KG1 (cell line): ENCODE measurements around the gene KAZALD1.
A peak's percentile ranks its signal among the peaks of the same experiment; 100 is the strongest.

Experiments
- DNase-seq: peaks from one replicate; lab custom pipeline; 2025; lab: John Stamatoyannopoulos, UW

The KAZALD1 gene

DNA sequence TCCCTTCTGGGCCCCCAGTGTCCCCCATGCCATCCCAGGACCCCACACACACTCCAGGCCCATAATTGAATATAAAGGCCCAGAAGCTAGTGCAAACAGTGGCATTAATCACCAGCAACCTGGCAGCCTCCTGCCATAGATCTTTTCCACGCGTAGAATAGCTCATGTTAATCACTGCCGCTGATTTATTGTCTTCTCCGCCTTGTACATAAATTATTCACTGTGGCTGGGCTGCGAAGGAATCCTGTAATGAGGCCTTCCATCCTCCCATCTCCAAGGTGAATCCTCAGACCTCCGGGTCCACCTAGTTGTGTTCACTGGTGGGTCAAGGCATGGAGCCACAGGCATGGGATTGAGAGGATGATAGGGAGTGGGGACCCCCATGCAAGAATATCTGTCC is 33.2 kb downstream of the KAZALD1 start:
- no peak for DNase-seq

- DNase-seq: peak; percentile 6
Measured at GRCh38 chr10:101095550-101096213, 33.9 kb downstream of the KAZALD1 start.

- no peak for DNase-seq
Measured at GRCh38 chr10:101096378-101096777, 34.6 kb downstream of the KAZALD1 start.

DNA sequence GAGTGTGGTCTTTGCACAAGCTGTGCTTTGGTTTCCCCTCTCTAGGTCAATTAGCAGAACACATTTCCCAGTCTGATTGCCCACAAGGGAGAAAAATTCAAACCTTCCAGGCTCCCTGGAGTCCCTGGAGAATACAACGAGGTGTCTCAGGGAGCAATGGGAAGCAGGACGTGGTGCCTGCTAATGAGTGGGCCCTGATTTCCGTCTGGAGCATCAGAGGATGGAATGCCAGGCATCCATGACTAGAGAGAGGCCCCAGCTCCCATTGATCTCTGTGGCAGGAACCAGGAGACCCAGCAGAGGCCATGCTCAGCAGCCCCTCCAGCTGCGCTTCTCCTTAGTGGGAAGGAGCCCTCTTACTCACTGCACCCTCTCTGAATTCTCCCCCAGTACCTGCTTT is 36.1 kb downstream of the KAZALD1 start:
- no peak for DNase-seq

DNA sequence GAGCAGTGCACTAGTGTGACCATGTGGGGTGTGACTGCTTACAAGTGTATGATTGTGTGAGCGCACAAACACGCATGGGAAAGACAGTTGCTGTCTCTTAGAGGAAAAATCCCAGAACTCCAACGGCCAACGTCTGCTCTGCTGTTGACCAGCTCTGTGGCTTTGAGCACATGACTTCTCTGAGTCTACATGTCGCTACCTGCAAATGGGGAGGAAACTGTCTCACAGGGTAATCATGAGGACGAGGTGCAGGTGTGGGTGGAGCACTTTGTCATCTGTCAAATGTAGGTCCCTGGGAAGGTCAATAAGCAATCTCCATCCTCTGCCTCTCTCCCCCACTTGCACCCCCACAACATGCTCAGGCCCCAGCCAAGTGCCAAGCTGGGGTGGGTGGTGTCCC is 38.1 kb downstream of the KAZALD1 start:
- DNase-seq: no peak

DNA sequence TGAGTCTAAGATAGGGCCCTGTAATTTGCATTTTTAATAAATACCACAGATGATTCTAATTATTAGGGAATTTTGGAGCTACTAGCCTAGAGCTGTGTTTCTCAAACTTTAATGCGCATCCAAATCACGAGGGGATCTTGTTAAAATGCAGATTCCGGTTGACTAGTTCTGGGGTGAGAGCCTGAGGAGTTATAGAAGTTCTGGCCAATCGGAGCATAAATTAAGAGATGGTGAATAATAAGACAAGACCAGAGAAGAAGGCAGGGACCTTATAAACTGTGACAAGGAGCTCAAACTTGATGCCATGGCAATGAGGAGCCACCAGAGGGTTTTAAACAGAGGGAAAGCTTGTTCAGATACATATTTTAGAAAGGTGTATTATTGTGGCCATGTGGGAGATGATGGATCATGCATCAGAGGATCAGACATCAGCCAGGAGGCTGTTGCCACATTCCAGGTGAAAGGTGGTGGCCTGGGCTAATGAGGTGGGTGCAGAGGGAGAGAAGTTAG is 39.6 kb downstream of the KAZALD1 start:
- DNase-seq: no peak

GRCh38 chr10:101103430-101103829 is 41.6 kb downstream of the KAZALD1 start:
- DNase-seq: no peak

GRCh38 chr10:101106351-101106750 is 44.6 kb downstream of the KAZALD1 start:
- no peak for DNase-seq

GRCh38 chr10:101107771-101108170 is 46.0 kb downstream of the KAZALD1 start:
- DNase-seq: no peak

GRCh38 chr10:101110856-101111523 is 49.2 kb downstream of the KAZALD1 start:
- DNase-seq: no peak

DNA sequence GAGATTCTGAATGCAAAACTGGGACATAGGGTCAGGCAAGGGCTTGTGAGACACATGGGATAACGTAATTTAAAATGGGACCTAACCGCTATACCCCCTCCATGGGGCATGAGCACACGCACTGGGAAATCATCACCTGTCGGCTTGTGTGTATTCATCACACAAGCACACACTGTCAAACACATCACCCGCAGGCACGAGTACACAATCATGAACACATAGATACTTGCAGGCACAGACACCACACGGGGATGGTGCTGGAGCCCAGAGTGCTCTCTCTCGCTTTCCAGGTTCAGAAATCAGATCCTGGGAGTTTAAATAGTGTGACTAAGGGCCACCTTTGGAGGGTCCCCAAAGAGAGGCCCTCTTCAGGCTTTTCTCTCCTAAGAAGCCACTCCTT is 49.8 kb downstream of the KAZALD1 start:
- no peak for DNase-seq

DNA sequence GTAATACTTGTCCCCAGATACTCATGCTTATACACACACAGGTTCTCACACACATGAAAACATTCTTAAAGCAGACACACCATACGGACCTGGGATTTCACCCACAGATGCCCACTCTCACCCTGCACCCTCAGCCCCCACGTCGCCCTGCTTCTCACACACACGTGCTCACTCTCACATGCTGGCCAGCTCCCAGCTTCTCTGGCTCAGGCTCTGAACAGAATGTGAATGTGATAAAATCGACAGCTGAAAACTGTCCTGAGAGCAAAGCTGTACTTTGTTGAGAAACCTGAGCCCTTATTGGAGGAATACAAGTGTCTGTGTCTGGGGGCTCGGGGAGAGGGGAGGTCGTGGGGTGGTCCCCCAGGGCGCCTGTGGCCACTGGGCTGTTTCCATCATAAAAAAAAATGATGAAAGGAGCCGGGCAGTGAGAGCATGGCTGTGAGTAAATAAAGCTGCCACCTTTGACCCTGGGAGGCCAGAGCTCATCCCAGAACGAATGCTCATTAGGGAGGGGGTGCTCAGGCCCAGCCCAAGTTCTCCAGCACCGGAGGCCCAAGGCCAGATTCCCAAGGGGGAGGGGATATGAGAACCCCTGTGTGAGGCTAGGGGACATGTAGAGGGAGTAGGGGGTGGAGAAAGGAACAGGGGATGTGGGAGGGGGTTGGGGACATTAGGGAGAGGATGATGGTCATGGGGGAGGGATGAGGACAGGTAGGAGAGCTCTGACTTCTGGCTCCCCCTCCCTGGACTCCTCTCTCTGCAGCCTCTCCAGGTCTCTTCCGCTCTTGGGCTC is 51.2 kb downstream of the KAZALD1 start:
- DNase-seq: no peak

GRCh38 chr10:101113890-101114403 is 52.2 kb downstream of the KAZALD1 start:
- no peak for DNase-seq

DNA sequence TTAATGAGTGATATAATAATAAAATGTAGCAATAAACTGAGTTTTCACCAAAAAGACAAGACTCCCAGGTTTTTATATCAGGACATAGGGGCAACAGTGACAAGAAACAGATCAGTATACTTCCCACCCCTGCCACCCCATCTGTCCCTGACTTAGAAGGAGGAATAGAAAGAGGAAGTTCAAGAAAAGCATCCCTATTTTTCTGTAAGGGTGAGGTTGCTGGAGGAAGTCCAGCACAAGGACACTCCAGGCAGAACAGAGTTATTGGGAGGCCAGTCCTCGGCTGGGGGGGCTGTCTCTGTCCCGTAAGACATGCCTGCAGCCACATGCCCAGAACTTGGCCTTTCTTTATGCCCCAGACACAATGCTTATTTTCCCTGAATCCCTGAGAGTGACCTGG is 52.9 kb downstream of the KAZALD1 start:
- DNase-seq: no peak
